GM19328 (cell line): ENCODE results near the gene CTNNBIP1.
"Not testable (repeated sequence)": the region's sequence is repeated elsewhere in the genome, so short reads cannot be mapped to it uniquely, and the experiment has no call there.

Experiments
- ATAC-seq: cut with Tn5 transposase; IDR thresholded peaks from one replicate; pipeline ENCODE4 v1.9.1; 2021; ENCODE audit warnings: mild to moderate bottlenecking, moderate library complexity; ENCODE audit not compliant: unreplicated experiment

The CTNNBIP1 gene

DNA sequence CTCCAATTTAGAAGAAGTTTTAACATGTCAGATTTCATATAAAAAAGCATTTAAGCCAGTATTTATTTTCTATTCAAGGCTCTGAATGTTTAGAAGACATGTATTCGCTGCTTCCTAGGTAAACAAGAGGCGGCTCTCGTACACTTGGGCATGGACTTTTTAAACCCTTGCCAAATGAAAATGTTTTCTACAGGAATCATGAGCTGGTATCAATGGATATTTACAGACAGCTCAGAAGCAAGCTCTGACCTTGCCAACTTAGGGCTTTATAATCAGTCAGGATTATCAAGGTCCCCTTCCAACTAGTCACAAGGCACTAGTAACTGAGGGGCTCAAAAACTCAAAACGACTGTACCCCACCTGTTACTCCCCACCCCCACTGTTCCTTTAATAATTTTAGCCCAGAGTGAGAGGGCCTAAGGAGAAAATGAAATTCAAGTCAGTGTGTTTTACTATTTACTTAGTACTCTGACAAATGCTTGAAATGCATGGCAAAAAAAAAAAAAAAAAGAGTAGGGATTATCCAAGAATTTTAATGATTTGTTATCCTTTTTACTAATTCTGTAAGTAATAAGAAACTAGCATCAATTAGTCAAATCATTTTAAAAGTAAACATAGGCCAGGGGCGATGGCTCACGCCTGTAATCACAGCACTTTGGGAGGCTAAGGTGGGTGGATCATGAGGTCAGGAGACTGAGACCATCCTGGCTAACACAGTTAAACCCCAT lies 98.7 kb downstream of the CTNNBIP1 start:
- no peak for ATAC-seq

DNA sequence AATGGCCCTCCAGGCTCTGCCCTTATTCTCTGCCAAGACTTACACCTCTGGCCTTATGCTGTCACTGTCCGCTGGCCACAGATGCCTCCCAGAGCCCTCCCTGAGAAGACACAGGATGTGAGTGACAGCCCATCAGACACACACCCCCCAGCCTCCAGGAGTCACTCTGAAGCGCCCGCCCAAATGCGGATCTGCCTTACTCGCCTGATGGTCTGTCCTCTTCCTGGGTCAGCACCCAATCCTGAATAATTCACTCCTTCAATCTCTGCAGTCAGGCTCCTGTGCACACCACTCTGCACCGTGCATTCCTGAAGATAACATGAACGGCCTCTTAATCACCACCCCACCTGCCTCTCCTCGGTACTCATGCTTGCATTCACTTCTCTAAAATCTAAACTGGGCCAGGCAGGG lies 101.0 kb downstream of the CTNNBIP1 start:
- no peak for ATAC-seq

DNA sequence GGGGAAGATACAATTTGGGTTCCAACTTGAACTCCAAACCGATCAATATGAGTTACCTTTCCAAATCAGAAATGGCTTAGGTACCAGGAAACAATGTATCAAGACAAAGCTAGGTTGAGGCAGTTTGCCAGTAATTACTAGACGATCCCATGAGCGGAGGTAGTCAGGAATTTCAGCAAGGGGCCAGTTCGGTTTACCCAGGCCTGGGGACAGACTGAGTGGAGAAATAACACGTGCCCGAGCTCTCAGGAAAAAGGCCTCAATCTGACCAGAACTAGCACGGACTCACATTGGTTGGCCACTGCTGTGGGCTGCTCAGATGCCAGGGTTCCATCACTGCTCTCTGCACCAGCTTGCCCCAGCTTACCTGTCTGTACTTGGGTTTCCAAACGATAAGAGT lies 101.6 kb downstream of the CTNNBIP1 start:
- ATAC-seq = no peak

DNA sequence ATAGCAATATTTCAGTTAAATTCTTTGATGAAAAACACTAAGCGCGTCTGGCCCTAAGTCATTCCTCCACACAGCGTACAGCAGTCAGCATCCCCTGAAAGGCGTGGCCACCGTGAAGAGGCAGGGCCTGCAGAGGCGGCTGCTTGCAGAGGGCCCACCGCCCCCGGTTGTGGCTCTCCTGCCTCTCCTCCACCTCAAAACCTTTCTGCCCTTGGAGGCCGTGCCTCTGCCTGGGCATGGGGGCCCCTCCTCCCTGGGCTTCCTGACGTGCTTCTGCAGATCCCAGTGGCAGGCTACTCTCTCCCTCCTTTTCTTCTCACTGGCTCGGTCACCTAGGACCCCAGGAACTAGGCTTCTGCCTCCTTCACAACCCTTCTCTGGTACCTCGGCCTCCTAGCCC lies 102.5 kb downstream of the CTNNBIP1 start:
- ATAC-seq = no peak

DNA sequence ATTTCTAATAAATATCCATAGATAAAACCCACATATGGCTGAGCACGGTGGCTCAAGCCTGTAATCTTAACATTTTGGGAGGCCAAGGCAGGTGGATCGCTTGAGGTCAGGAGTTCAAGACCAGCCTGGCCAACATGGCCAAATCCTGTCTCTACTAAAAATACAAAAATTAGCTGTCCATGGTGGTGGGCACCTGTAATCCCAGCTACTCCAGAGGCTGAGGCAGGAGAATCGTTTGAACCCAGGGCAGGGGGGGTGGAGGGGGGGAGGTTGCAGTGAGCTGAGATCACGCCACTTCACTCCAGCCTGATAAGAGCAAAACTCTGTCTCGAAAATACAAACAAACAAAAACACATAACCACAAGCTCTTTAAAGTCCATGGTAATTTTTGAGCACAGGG lies 104.1 kb downstream of the CTNNBIP1 start:
- ATAC-seq = not testable (repeated sequence)

DNA sequence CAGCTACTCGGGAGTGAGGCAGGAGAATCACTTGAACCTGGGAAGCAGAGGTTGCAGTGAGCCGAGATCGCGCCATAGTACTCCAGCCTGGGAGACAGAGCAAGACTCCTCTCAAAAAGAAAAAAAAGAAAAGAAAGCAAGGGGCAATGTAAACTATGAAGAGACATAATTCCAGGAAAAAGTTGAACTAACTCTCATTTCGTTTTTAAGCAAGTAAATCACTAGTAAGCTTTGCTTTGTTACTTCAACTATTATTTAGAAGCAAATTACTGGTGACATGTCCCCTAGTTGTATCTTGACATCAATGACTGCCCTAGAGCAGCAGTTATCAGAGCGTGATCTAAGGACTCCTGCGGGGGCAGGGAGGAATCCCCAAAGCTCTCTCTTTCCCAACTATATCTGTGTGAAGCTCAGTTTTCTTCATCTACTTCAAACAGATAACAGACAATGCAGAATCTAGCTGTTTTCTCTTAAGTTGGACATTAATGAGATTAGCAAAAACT lies 105.0 kb downstream of the CTNNBIP1 start:
- no peak for ATAC-seq

DNA sequence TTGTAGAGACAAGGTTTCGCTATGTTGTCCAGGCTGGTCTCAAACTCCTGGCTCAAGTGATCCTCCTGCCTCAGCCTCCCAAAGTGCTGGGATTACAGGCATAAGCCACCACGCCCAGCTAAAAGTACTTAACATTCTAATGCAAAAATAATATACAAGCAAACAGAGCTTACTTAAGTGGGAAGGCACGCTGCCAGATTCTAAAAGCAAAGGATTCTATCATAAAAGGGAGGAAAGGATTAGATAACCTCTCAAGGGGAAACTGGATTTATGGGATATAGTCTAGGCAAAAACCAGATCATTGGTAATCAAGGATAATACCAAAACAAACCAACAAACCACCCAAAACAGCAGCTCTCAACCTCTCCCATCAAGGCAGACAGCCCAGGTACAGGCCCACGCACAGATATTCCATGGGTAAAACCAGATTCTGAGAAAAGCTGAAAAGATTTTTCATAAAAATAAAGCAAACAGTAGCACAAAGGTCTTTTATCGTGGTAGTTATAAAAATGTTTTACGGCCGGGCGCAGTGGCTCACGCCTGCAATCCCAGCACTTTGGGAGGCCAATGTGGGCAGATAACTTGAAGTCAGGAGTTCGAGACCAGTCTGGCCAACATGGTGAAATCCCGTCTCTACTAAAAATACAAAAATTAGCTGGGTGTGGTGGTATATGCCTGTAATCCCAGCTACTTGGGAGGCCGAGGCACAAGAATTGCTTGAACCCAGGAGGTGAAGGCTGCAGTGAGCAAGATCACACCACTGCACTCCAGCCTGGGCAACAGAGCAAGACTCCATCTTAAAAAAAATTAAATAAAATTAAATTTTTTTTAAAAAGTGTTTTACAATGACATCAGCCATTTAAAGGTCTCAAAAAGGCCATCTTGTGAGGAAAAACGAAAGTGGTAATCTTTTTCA lies 106.8 kb downstream of the CTNNBIP1 start:
- not testable (repeated sequence) for ATAC-seq

DNA sequence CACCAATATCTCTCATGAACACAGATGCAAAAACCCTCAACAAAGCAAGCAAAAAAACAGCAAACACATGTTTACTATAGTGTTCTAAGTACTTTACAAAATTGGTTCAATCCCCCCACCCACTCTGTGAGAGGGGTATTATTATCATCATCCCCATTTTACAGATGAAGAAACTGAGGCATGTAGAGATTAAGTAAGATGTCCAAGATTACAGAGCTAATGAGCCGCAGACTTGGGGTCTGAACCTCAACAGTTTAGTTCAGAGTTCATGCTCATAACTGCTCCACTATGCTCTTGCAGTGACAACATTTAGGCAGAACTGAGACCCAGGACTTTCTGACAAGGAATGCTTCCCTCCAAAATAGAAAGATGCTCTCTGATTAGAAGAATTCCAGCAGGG lies 108.2 kb downstream of the CTNNBIP1 start:
- no peak for ATAC-seq
